ENCODE results near the gene MEI1.
A peak's percentile ranks its signal among the peaks of the same experiment; 100 is the strongest.
"Not testable (repeated sequence)": the region's sequence is repeated elsewhere in the genome, so short reads cannot be mapped to it uniquely, and the experiment has no call there.

MEI1 gene

GRCh38 chr22:41699264-41700107 lies at the start of gene MEI1:
Gene MEI1, plus strand, starts transcription at chr22:41699503. Its CDS starts 36 bp downstream, at chr22:41699539.
- DNase-seq, result no peak

- no peak for DNase-seq
These were observed 49.1 kb upstream of the MEI1 start for GRCh38 chr22:41650229-41650628.

- DNase-seq, result no peak
These were observed 48.5 kb upstream of the MEI1 start for GRCh38 chr22:41650821-41651220.

- DNase-seq, result no peak
These were observed 45.0 kb upstream of the MEI1 start for GRCh38 chr22:41654322-41654721.

GRCh38 chr22:41656556-41656955 lies 42.7 kb upstream of the MEI1 start:
- no peak for DNase-seq

GRCh38 chr22:41657709-41658108 lies 41.6 kb upstream of the MEI1 start:
- no peak for DNase-seq

- no peak for DNase-seq
These were observed 40.4 kb upstream of the MEI1 start for GRCh38 chr22:41658869-41659268.

GRCh38 chr22:41659941-41660340 lies 39.4 kb upstream of the MEI1 start:
- no peak for DNase-seq

GRCh38 chr22:41660416-41660815 lies 38.9 kb upstream of the MEI1 start:
- DNase-seq, result no peak

- no peak for DNase-seq
These were observed 38.2 kb upstream of the MEI1 start for GRCh38 chr22:41661088-41661487.

GRCh38 chr22:41661713-41662112 lies 37.6 kb upstream of the MEI1 start:
- DNase-seq, result no peak

GRCh38 chr22:41663594-41663993 lies 35.7 kb upstream of the MEI1 start:
- DNase-seq, result not testable (repeated sequence)

- no peak for DNase-seq
These were observed 34.8 kb upstream of the MEI1 start for GRCh38 chr22:41664490-41664889.

- DNase-seq, result no peak
These were observed 34.4 kb upstream of the MEI1 start for GRCh38 chr22:41664951-41665350.

GRCh38 chr22:41668971-41669911 lies 30.1 kb upstream of the MEI1 start:
- DNase-seq, result no peak

- not testable (repeated sequence) for DNase-seq
These were observed 27.2 kb upstream of the MEI1 start for GRCh38 chr22:41672096-41672495.

GRCh38 chr22:41672780-41673509 lies 26.4 kb upstream of the MEI1 start:
- no peak for DNase-seq

- no peak for DNase-seq
These were observed 24.4 kb upstream of the MEI1 start for GRCh38 chr22:41674846-41675340.

- DNase-seq, result no peak
These were observed 23.2 kb upstream of the MEI1 start for GRCh38 chr22:41676134-41676533.

- DNase-seq, result no peak
These were observed 17.7 kb upstream of the MEI1 start for GRCh38 chr22:41681616-41682015.

- peak; percentile 14 for DNase-seq
These were observed 17.1 kb upstream of the MEI1 start for GRCh38 chr22:41682033-41682807.

GRCh38 chr22:41683052-41683451 lies 16.3 kb upstream of the MEI1 start:
- no peak for DNase-seq
